Activated naive CD4-positive, alpha-beta T cell treated with anti-CD3 and anti-CD28 coated beads, Interleukin-2, amount 50 U/mL, for 72 hours (primary cell): ENCODE data around the gene TPRG1. TPM values are rescaled to one million over a fixed set of nuclear protein-coding genes. Genes with fewer than 3 reads are reported as not detected.

Experiments
- ATAC-seq, 2 donors: fragments of 150-1000 bp; cut with Tn5 transposase; 2 replicates each; pipeline ENCODE4 v1.10.0; 2021; ENCODE audit warnings: mild to moderate bottlenecking in 2 of 2, moderate library complexity in 2 of 2
- DNase-seq, 2 donors: peaks; one replicate each; pipeline ENCODE4 v3.0.0; 2021 to 2022; ENCODE audit warnings: low spot score in 2 of 2
- H3K27ac Mint-ChIP-seq, 2 donors: one replicate each; pipeline ENCODE4 v1.8.0; 2022; ENCODE audit warnings: mild to moderate bottlenecking in 2 of 2, mixed read lengths in 2 of 2
- H3K36me3 Mint-ChIP-seq, 2 donors: one replicate each; pipeline ENCODE4 v1.8.0; 2022; ENCODE audit warnings: mixed read lengths in 2 of 2
- H3K9me3 Mint-ChIP-seq, 2 donors: one replicate each; pipeline ENCODE4 v1.8.0; 2022; ENCODE audit warnings: mixed read lengths in 2 of 2
- total RNA-seq, 2 donors: library from RNA; stranded (reverse); gene quantifications; one replicate each; pipeline ENCODE4 v1.2.3, GENCODE V29; 2022

The TPRG1 gene
- total RNA-seq, 2 donors from 2014 or later = 1.0 to 21.0 TPM

GRCh38 chr3:189239616-189240015 is 67.8 kb downstream of the TPRG1 start:
- ATAC-seq (no peak), DNase-seq (no peak)
- H3K36me3 Mint-ChIP-seq = peaks cover 0 to 9% of the 10 kb centered on the region in 2 donors
- no peak overlapping the region for H3K27ac Mint-ChIP-seq
- H3K9me3 Mint-ChIP-seq = peaks cover 6 to 8% of the 10 kb centered on the region in 2 donors

DNA sequence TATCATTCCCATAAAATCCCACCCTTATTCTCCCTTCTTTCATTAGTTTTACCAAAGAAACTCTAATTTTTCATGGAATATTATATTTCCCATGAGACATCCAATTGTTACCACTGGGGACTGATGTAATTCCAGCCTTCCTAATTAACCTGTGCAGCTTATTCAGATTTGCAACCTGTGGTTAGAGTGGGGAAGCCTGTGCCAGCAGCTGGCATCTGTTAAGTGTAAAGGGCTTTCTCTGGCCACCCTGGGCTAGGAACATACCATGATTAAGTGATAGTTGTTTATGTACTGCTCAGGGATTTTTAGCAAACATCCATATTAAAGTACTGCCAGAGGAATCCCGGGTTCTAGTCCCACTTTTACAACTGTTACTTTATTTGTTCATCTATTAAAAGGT is 78.2 kb downstream of the TPRG1 start:
- ATAC-seq (no peak), DNase-seq (no peak)
- Mint-ChIP-seq H3K9me3 (peaks cover 7 to 10% of the 10 kb centered on the region in 2 donors), H3K36me3 (peaks cover 9 to 18% of the 10 kb centered on the region in 2 donors), H3K27ac (no peak overlapping the region)

GRCh38 chr3:189258261-189258660 is 86.5 kb downstream of the TPRG1 start:
- H3K36me3 Mint-ChIP-seq = peaks cover 9 to 20% of the 10 kb centered on the region in 2 donors
- ATAC-seq (no peak), DNase-seq (no peak)
- peaks cover 7 to 13% of the 10 kb centered on the region in 2 donors for H3K9me3 Mint-ChIP-seq
- H3K27ac Mint-ChIP-seq = no peak overlapping the region

DNA sequence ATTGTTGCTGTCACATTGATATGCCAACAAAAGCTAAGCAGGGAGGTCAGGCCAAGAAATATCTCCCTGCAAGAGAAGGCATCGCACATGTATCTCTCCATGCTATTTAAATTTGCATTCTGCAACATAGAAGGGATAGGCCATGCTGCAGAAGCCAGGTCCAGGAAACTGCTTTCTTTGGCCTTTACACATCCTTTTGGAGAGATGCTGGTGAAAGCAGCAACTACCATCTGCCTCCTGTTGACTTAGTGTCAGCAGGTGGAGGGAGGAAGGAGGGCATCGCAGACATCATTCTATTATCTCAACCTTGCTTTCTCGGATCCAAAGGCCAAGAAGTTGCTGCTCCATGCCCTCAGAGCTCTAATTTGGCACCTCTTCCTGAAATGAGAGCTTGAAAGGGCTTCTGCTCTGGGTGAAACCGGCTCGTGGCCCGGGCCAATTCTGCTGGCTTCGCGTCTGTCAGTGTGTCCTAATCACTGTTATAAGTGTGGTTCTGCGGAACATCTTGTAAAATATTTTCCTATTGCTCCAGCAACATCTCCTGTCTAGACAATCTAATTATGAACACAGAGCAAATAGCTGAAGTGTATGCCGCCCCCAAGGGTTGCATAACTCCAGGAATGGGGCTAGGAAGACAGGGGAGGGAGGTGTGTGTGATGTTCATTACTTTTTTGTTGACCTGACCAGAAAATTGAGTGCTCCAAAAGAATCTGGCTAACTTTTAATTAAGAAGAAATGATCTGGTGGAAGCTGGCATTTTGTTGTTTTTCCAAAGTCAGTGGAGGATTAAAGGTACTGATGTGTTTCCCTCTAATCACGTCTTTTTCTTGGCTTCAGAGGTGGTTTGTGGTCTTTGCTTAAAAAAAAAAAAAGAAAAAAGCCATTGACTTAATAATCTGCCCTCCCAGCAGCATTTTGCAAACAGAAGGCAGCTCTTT is 89.1 kb downstream of the TPRG1 start:
- Mint-ChIP-seq H3K27ac (no peak overlapping the region), H3K36me3 (peaks cover 0 to 3% of the 10 kb centered on the region in 2 donors), H3K9me3 (peaks cover 0 to 3% of the 10 kb centered on the region in 2 donors)
- DNase-seq (no peak), ATAC-seq (no peak)

DNA sequence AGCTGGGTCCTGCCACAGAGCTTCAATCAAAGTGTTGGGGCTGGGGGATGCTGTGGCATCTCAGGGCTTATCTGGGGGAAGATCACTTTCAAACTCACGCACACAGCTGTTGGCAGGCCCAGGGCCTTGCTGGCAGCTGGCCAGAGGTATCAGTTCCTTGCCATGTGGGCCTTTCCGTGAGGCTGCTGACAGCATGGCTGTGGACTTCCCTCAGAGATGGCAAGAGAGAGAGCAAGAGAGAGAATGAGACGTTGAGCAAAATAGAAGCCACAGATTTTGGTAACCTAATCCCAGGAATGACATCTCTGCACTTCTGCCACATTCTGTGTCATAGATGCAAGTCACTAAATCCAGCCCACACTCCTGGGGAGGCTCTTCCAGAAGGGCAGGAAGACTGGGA is 91.0 kb downstream of the TPRG1 start:
- H3K27ac Mint-ChIP-seq = no peak overlapping the region
- DNase-seq (no peak), ATAC-seq (no peak)
- no peaks in the 10 kb centered on the region for H3K36me3 Mint-ChIP-seq
- H3K9me3 Mint-ChIP-seq = no peaks in the 10 kb centered on the region

GRCh38 chr3:189267981-189268613 is 96.3 kb downstream of the TPRG1 start:
- ATAC-seq (no peak), DNase-seq (no peak)
- Mint-ChIP-seq H3K27ac (no peak overlapping the region), H3K36me3 (no peaks in the 10 kb centered on the region), H3K9me3 (no peaks in the 10 kb centered on the region)

- no peaks in the 10 kb centered on the region for H3K9me3 Mint-ChIP-seq
- no peaks in the 10 kb centered on the region for H3K36me3 Mint-ChIP-seq
- no peak for ATAC-seq
- no peak overlapping the region for H3K27ac Mint-ChIP-seq
- no peak for DNase-seq
Measured at GRCh38 chr3:189269365-189269764, 97.6 kb downstream of the TPRG1 start.

GRCh38 chr3:189270248-189270832 is 98.6 kb downstream of the TPRG1 start:
- ATAC-seq = peak; percentile 58 to 71
- Mint-ChIP-seq H3K36me3 (no peaks in the 10 kb centered on the region), H3K9me3 (peaks cover 0 to 3% of the 10 kb centered on the region in 2 donors), H3K27ac (no peak overlapping the region)
- DNase-seq = peak in 1 of 2 donors; percentile 27

DNA sequence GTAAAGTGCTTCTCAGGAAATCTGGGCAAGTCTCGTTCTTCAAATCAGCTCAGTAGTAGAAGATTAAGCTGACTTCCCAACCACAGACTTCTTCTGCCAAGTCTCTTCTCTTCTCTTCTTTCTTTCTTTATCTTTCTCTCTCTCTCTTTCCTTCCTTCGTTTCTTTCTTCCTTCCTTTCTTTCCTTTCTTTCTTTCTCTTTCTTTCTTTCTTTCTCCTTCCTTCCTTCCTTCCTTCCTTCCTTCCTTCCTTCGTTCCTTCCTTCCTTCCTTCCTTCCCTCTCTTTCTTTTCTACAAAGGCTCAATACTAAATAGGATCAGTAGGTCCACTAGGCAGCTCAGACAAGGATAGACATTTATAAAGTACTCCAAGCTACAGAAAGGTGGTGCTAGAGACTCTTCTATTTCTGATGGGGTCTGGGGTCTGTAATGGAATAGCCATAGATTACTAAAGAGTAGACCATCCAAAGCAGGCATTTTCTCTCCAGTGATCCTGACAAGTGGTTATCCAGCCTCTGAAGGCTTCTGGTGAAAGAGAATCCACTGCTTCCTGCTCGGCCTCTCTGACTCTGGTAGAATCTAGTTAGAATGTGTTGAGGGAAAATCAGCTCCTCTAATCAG is 100.8 kb downstream of the TPRG1 start:
- Mint-ChIP-seq H3K27ac (peak overlapping the region; percentile 72 to 88), H3K9me3 (peaks cover 5 to 9% of the 10 kb centered on the region in 2 donors), H3K36me3 (peaks cover 6% of the 10 kb centered on the region in 2 donors)
- DNase-seq (no peak), ATAC-seq (peak; percentile 63 to 79)

- peaks cover 6% of the 10 kb centered on the region in 2 donors for H3K36me3 Mint-ChIP-seq
- DNase-seq (no peak), ATAC-seq (no peak)
- peaks cover 5 to 12% of the 10 kb centered on the region in 2 donors for H3K9me3 Mint-ChIP-seq
- no peak overlapping the region for H3K27ac Mint-ChIP-seq
Measured at GRCh38 chr3:189273736-189274135, 102.0 kb downstream of the TPRG1 start.

- Mint-ChIP-seq H3K9me3 (peaks cover 5 to 13% of the 10 kb centered on the region in 2 donors), H3K36me3 (peaks cover 6% of the 10 kb centered on the region in 2 donors), H3K27ac (no peak overlapping the region)
- ATAC-seq (no peak), DNase-seq (no peak)
Measured at GRCh38 chr3:189275182-189275581, 103.4 kb downstream of the TPRG1 start.

GRCh38 chr3:189275852-189276251 is 104.1 kb downstream of the TPRG1 start:
- peak overlapping the region in 1 of 2 donors; percentile 39 for H3K27ac Mint-ChIP-seq
- no peak for ATAC-seq
- peaks cover 5 to 13% of the 10 kb centered on the region in 2 donors for H3K9me3 Mint-ChIP-seq
- H3K36me3 Mint-ChIP-seq = peaks cover 6% of the 10 kb centered on the region in 2 donors
- no peak for DNase-seq

- Mint-ChIP-seq H3K36me3 (peaks cover 6% of the 10 kb centered on the region in 2 donors), H3K27ac (peak overlapping the region in 1 of 2 donors; percentile 60), H3K9me3 (peaks cover 5 to 13% of the 10 kb centered on the region in 2 donors)
- ATAC-seq = peak in 1 of 2 donors; percentile 8
- DNase-seq = no peak
Measured at GRCh38 chr3:189276444-189277219, 104.9 kb downstream of the TPRG1 start.

GRCh38 chr3:189277711-189278110 is 105.9 kb downstream of the TPRG1 start:
- Mint-ChIP-seq H3K9me3 (peaks cover 8 to 13% of the 10 kb centered on the region in 2 donors), H3K27ac (peak overlapping the region in 1 of 2 donors; percentile 35), H3K36me3 (peaks cover 6% of the 10 kb centered on the region in 2 donors)
- DNase-seq = no peak
- peak; percentile 78 to 80 for ATAC-seq

GRCh38 chr3:189278221-189278620 is 106.5 kb downstream of the TPRG1 start:
- ATAC-seq (peak in 1 of 2 donors; percentile 6), DNase-seq (no peak)
- peaks cover 8 to 13% of the 10 kb centered on the region in 2 donors for H3K9me3 Mint-ChIP-seq
- peak overlapping the region in 1 of 2 donors; percentile 35 for H3K27ac Mint-ChIP-seq
- peaks cover 6% of the 10 kb centered on the region in 2 donors for H3K36me3 Mint-ChIP-seq

GRCh38 chr3:189282189-189282588 is 110.4 kb downstream of the TPRG1 start:
- DNase-seq = no peak
- H3K9me3 Mint-ChIP-seq = peaks cover 3 to 4% of the 10 kb centered on the region in 2 donors
- ATAC-seq = no peak
- H3K27ac Mint-ChIP-seq = no peak overlapping the region
- no peaks in the 10 kb centered on the region for H3K36me3 Mint-ChIP-seq
